GM23248 (cell line): ENCODE results near the gene LAMA2. TPM values are rescaled to one million over a fixed set of nuclear protein-coding genes. Genes with fewer than 3 reads are reported as not detected.

ENCODE experiments used
- DNase-seq: peaks from one replicate; pipeline ENCODE4 v3.0.0-alpha.2; 2015
- H2AFZ ChIP-seq: fragments of 200-600 bp; sonication (generic); 2 replicates; pipeline ENCODE4 v1.6.1; 2016; ENCODE audit warnings: antibody characterized with exemption
- H3F3A ChIP-seq: fragments of 200-600 bp; sonication (generic); 2 replicates; pipeline ENCODE4 v1.6.1; 2016; ENCODE audit warnings: mild to moderate bottlenecking, antibody characterized with exemption, mixed run types; ENCODE audit not compliant: insufficient read depth
- H3K27ac ChIP-seq: fragments of 200-600 bp; sonication (generic); 2 replicates; pipeline ENCODE4 v1.5.1; 2016; ENCODE audit warnings: mild to moderate bottlenecking
- H3K27me3 ChIP-seq: fragments of 200-600 bp; sonication (generic); replicated peaks from 2 replicates; pipeline ENCODE4 v1.6.1; 2016; ENCODE audit warnings: mild to moderate bottlenecking; ENCODE audit not compliant: insufficient read depth
- H3K36me3 ChIP-seq: fragments of 200-600 bp; sonication (generic); 2 replicates; pipeline ENCODE4 v1.6.1; 2016; ENCODE audit warnings: low read depth, mild to moderate bottlenecking
- H3K4me1 ChIP-seq: fragments of 200-600 bp; sonication (generic); 2 replicates; pipeline ENCODE4 v1.6.1; 2016; ENCODE audit warnings: mild to moderate bottlenecking; ENCODE audit not compliant: insufficient read depth
- H3K4me2 ChIP-seq: fragments of 200-600 bp; sonication (generic); one replicate; pipeline ENCODE4 v1.6.1; 2016; ENCODE audit warnings: mild to moderate bottlenecking; ENCODE audit not compliant: unreplicated experiment
- H3K4me3 ChIP-seq: fragments of 200-600 bp; sonication (generic); 2 replicates; pipeline ENCODE4 v1.5.1; 2016; ENCODE audit warnings: mild to moderate bottlenecking
- H3K79me2 ChIP-seq: fragments of 200-600 bp; sonication (generic); 2 replicates; pipeline ENCODE4 v1.6.1; 2016; ENCODE audit warnings: mild to moderate bottlenecking; ENCODE audit not compliant: insufficient read depth
- H3K9ac ChIP-seq: fragments of 200-600 bp; sonication (generic); 2 replicates; pipeline ENCODE4 v1.6.1; 2016; ENCODE audit warnings: mild to moderate bottlenecking
- H3K9me2 ChIP-seq: fragments of 200-600 bp; sonication (generic); 2 replicates; pipeline ENCODE4 v1.6.1; 2016; ENCODE audit warnings: mixed run types, mild to moderate bottlenecking, moderate library complexity; ENCODE audit not compliant: insufficient read depth
- H3K9me3 ChIP-seq: fragments of 200-600 bp; sonication (generic); one replicate; pipeline ENCODE4 v1.6.1; 2017; ENCODE audit warnings: low read depth
- H4K20me1 ChIP-seq: fragments of 200-600 bp; sonication (generic); 2 replicates; pipeline ENCODE4 v1.6.0; 2016; ENCODE audit not compliant: insufficient read depth
- EZH2 ChIP-seq: fragments of 200-600 bp; sonication (generic); IDR thresholded peaks from 2 replicates; pipeline ENCODE4 v1.6.1; 2018; ENCODE audit warnings: antibody characterized with exemption, mild to moderate bottlenecking; ENCODE audit not compliant: insufficient read depth, poor library complexity, severe bottlenecking
- EZH2phosphoT487 ChIP-seq: fragments of 200-600 bp; sonication (generic); IDR thresholded peaks from 2 replicates; pipeline ENCODE4 v1.6.1; 2018; ENCODE audit warnings: antibody characterized with exemption, moderate library complexity, mild to moderate bottlenecking, low read depth; ENCODE audit not compliant: insufficient read depth
- WGBS, 2 experiments: methylation state at CpG; one replicate each; pipeline ENCODE4 v1.1.6; 2015 to 2017; ENCODE audit warnings: low lambda C conversion rate in 2 of 2, low coverage in 1 of 2; ENCODE audit errors: missing lambda C conversion rate in 2 of 2; 5-methylcytosine and 5-hydroxymethylcytosine counted together
- in situ Hi-C: fragments of 300-500 bp; cut with MboI; formaldehyde crosslinking; loops from 2 replicates; pipeline ENCODE4 v1.15.0; 2020
- polyA plus RNA-seq: library from polyadenylated mRNA; unstranded; fragments of >200 nt; fragmentation: Nextera tagmentation; extraction: Ambion mirVana; gene quantifications from 2 replicates; pipeline ENCODE4 v1.2.1, GENCODE V29; 2016
- total RNA-seq: library from RNA; depleted of rRNA; stranded (reverse); fragments of >200 nt; shearing (Covaris generic); gene quantifications from 2 replicates; pipeline ENCODE4 v1.2.3, GENCODE V29; 2014

Gene LAMA2
- total and polyA plus RNA-seq, 2 experiments from 2014 or later: 8.3 to 31.1 TPM

- WGBS, 2 experiments: 27% methylated on average over 3 of the region's 3 CpGs
- H3K9me3 ChIP-seq: no peaks in the 10 kb centered on the region
- H4K20me1 ChIP-seq: no peaks in the 10 kb centered on the region
- DNase-seq: peak; percentile 56
- no peaks in the 10 kb centered on the region for H3K27me3 ChIP-seq
- no peaks in the 10 kb centered on the region for H3K79me2 ChIP-seq
- peaks cover 7% of the 10 kb centered on the region for H3F3A ChIP-seq
- H3K4me1 ChIP-seq: peaks cover 23% of the 10 kb centered on the region
- peak overlapping the region; percentile 32; the same call in 1 of the 2 replicates for H3K9ac ChIP-seq
- H2AFZ ChIP-seq: peak overlapping the region; percentile 35
- H3K27ac ChIP-seq: peak overlapping the region; percentile 61
- in situ Hi-C loops: no loop called here
- no peaks in the 10 kb centered on the region for H3K36me3 ChIP-seq
- no peaks in the 10 kb centered on the region for H3K9me2 ChIP-seq
- peak overlapping the region; percentile 19 for H3K4me2 ChIP-seq
- TF ChIP-seq EZH2: no peak
- no peak for TF ChIP-seq EZH2phosphoT487
- H3K4me3 ChIP-seq: 0 out of 2 replicates have a peak overlapping the region, but pooled peaks have one; percentile 1
These were observed 329.1 kb downstream of the LAMA2 start for GRCh38 chr6:129212081-129212480.

GRCh38 chr6:129215246-129215645 is 332.3 kb downstream of the LAMA2 start:
- Histone ChIP-seq H3K79me2 (no peaks in the 10 kb centered on the region), H3K9ac (no peak overlapping the region), H4K20me1 (no peaks in the 10 kb centered on the region), H3K9me2 (no peaks in the 10 kb centered on the region), H3K4me3 (no peak overlapping the region), H3K4me2 (no peak overlapping the region), H3F3A (peaks cover 7% of the 10 kb centered on the region), H3K4me1 (peaks cover 23% of the 10 kb centered on the region), H3K27ac (no peak overlapping the region), H2AFZ (no peak overlapping the region), H3K36me3 (no peaks in the 10 kb centered on the region), H3K9me3 (no peaks in the 10 kb centered on the region), H3K27me3 (no peaks in the 10 kb centered on the region)
- in situ Hi-C loops: no loop called here
- DNase-seq: no peak
- no peak for TF ChIP-seq EZH2phosphoT487
- no peak for TF ChIP-seq EZH2

GRCh38 chr6:129215916-129216520 is 333.1 kb downstream of the LAMA2 start:
- H3K4me2 ChIP-seq: no peak overlapping the region
- H3K79me2 ChIP-seq: no peaks in the 10 kb centered on the region
- no peak overlapping the region for H3K4me3 ChIP-seq
- DNase-seq: peak; percentile 20
- no peaks in the 10 kb centered on the region for H3K36me3 ChIP-seq
- no peaks in the 10 kb centered on the region for H3K27me3 ChIP-seq
- H3K4me1 ChIP-seq: peaks cover 23% of the 10 kb centered on the region
- H3K9me3 ChIP-seq: no peaks in the 10 kb centered on the region
- no peak for TF ChIP-seq EZH2
- TF ChIP-seq EZH2phosphoT487: no peak
- peaks cover 7% of the 10 kb centered on the region for H3F3A ChIP-seq
- no peaks in the 10 kb centered on the region for H3K9me2 ChIP-seq
- in situ Hi-C loops: no loop called here
- H2AFZ ChIP-seq: no peak overlapping the region
- no peak overlapping the region for H3K27ac ChIP-seq
- H3K9ac ChIP-seq: no peak overlapping the region
- no peaks in the 10 kb centered on the region for H4K20me1 ChIP-seq
- WGBS, 2 experiments: 18 to 35% methylated on average over 1 of the region's 1 CpG

GRCh38 chr6:129217701-129218100 is 334.8 kb downstream of the LAMA2 start:
- in situ Hi-C loops: no loop called here

More at GRCh38 chr6:129217701-129218100, 334.8 kb downstream of the LAMA2 start:
- no peak overlapping the region for H2AFZ ChIP-seq
- H3K79me2 ChIP-seq: no peaks in the 10 kb centered on the region
- no peaks in the 10 kb centered on the region for H3K9me3 ChIP-seq
- no peaks in the 10 kb centered on the region for H3K9me2 ChIP-seq
- H3K36me3 ChIP-seq: no peaks in the 10 kb centered on the region
- H4K20me1 ChIP-seq: no peaks in the 10 kb centered on the region
- no peak overlapping the region for H3K4me3 ChIP-seq
- DNase-seq: no peak
- no peak overlapping the region for H3K9ac ChIP-seq
- H3F3A ChIP-seq: no peaks in the 10 kb centered on the region; the same call in 1 of the 2 replicates
- H3K4me2 ChIP-seq: no peak overlapping the region
- H3K4me1 ChIP-seq: peaks cover 9% of the 10 kb centered on the region
- no peak overlapping the region for H3K27ac ChIP-seq
- no peak for TF ChIP-seq EZH2phosphoT487
- no peak for TF ChIP-seq EZH2
- H3K27me3 ChIP-seq: no peaks in the 10 kb centered on the region
